Sigmoid colon (tissue), 7 donors: ENCODE data around the gene MLF2. TPM values are rescaled to one million over a fixed set of nuclear protein-coding genes. Genes with fewer than 3 reads are reported as not detected.

ENCODE experiments used
- DNase-seq: peaks from one replicate; pipeline ENCODE4 v3.0.0-alpha.2; 2019
- H3K27ac ChIP-seq, 4 donors: fragments of 200-600 bp; sonication (generic); one replicate each; pipeline ENCODE4 v1.5.1; 2016 to 2019; ENCODE audit warnings: mild to moderate bottlenecking in 1 of 4
- H3K27me3 ChIP-seq, 3 donors: fragments of 200-600 bp; sonication (generic); one replicate each; pipeline ENCODE4 v1.5.1; 2019; ENCODE audit warnings: mild to moderate bottlenecking in 1 of 3
- H3K36me3 ChIP-seq, 4 donors: fragments of 200-600 bp; sonication (generic); one replicate each; pipeline ENCODE4 v1.5.1; 2016 to 2019
- H3K4me1 ChIP-seq, 4 donors: fragments of 200-600 bp; sonication (generic); one replicate each; pipeline ENCODE4 v1.5.1; 2017 to 2019
- H3K4me3 ChIP-seq, 4 donors: fragments of 200-600 bp; sonication (generic); one replicate each; pipeline ENCODE4 v1.5.1; 2017 to 2019; ENCODE audit warnings: mild to moderate bottlenecking in 2 of 4, moderate library complexity in 1 of 4
- H3K9me3 ChIP-seq, 4 donors: fragments of 200-600 bp in 3 of 4; sonication (generic) in 3 of 4; one replicate each; pipeline versions ENCODE4 v1.5.1 to v1.6.1; 2013 to 2019
- CTCF ChIP-seq, 4 experiments: fragments of 450-650 bp in 3 of 4; fragments of 200-600 bp in 1 of 4; IDR thresholded peaks; one replicate each; pipeline ENCODE4 v1.5.1; 2016 to 2019; ENCODE audit warnings: antibody characterized with exemption in 4 of 4, mild to moderate bottlenecking in 3 of 4, moderate library complexity in 2 of 4
- EP300 ChIP-seq, 4 donors: sonication (generic); formaldehyde crosslinking; IDR thresholded peaks; one replicate each; pipeline ENCODE4 v1.6.1; 2017; ENCODE audit warnings: antibody characterized with exemption in 4 of 4
- POLR2A ChIP-seq, 2 donors: fragments of 450-650 bp; IDR thresholded peaks; one replicate each; pipeline ENCODE4 v1.6.1; 2016; ENCODE audit warnings: antibody characterized with exemption in 2 of 2, mild to moderate bottlenecking in 2 of 2, moderate library complexity in 2 of 2
- POLR2AphosphoS5 ChIP-seq, 4 donors: sonication (generic); formaldehyde crosslinking; IDR thresholded peaks; one replicate each; pipeline ENCODE4 v1.6.1; 2017; ENCODE audit warnings: antibody characterized with exemption in 4 of 4
- WGBS, 2 donors: extraction: QIAGEN DNeasy Blood & Tissue Kit; methylation state at CpG; one replicate each; pipeline ENCODE4 v1.1.7; 2013; 5-methylcytosine and 5-hydroxymethylcytosine counted together
- intact Hi-C: fragments of 100-400 bp; cut with DNase I; formaldehyde crosslinking; loops from one replicate; pipeline ENCODE4 v1.15.1; 2023
- polyA plus RNA-seq, 3 donors: library from polyadenylated mRNA; stranded (reverse); fragments of 200-250 nt; gene quantifications; one replicate each; pipeline ENCODE4 v1.2.3, GENCODE V29; 2013
- total RNA-seq, 4 donors: library from RNA; depleted of rRNA; stranded (reverse); fragments of >200 nt; gene quantifications; one replicate each; pipeline ENCODE4 v1.1.0, GENCODE V29; 2016
- donor health status: healthy with polysubstance abuse.
- donor health status: Bipolar disorder and iron deficiency.
- donor health status: healthy.

MLF2 gene
- total and polyA plus RNA-seq, 7 donors: 148 to 220 (median 159) TPM

DNA sequence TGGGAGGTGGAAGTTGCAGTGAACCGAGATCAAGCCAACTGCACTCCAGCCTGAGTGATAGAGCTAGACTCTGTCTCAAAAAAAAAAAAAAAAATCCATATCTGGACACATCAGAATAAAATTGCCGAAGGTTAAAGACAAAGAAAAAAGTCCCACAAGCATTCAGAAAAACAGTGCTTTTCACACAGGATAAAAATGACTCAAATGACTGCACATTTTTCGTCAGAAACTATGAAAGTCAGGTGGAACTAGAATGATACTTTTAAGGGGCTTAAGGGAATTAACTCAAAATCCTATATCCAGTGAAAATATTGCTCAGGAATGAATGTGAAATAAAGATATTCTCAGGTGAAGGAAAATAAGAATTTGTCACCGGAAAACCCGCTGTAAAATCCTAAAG is 16.2 kb downstream of the MLF2 start:
- no peak overlapping the region for H3K4me3 ChIP-seq
- TF ChIP-seq POLR2AphosphoS5 (IDR thresholded peaks at IDR 0.05) (no peak), EP300 (IDR thresholded peaks at IDR 0.05) (no peak), CTCF (IDR thresholded peaks at IDR 0.05) (no peak), POLR2A (IDR thresholded peaks at IDR 0.05) (no peak)
- peaks cover 0 to 10% (median 5%) of the 10 kb centered on the region in 4 donors for H3K4me1 ChIP-seq
- peaks cover 0 to 16% (median 1%) of the 10 kb centered on the region in 4 donors for H3K36me3 ChIP-seq
- no peaks in the 10 kb centered on the region for H3K9me3 ChIP-seq
- intact Hi-C loops: no loop called here
- 94 to 95% methylated on average over 5 of the region's 5 CpGs for WGBS, 2 donors
- no peaks in the 10 kb centered on the region for H3K27me3 ChIP-seq
- no peak overlapping the region for H3K27ac ChIP-seq
- no peak for DNase-seq

- Histone ChIP-seq H3K4me3 (no peak overlapping the region), H3K27me3 (no peaks in the 10 kb centered on the region), H3K9me3 (no peaks in the 10 kb centered on the region), H3K36me3 (peaks cover 8 to 28% (median 11%) of the 10 kb centered on the region in 4 donors), H3K4me1 (peaks cover 0 to 10% (median 5%) of the 10 kb centered on the region in 4 donors), H3K27ac (peak overlapping the region; percentile 42 to 67 (median 60))
- intact Hi-C loops: loop anchor here (1.0 to 2.0 kb wide), 2 partner anchors 44 to 89 kb away; no protein-coding TSS in a partner anchor
- 33 to 46% methylated on average over 8 of the region's 8 CpGs for WGBS, 2 donors
- TF ChIP-seq CTCF (IDR thresholded peaks at IDR 0.05) (peak; percentile 53 to 73 (median 71)), EP300 (IDR thresholded peaks at IDR 0.05) (no peak), POLR2A (IDR thresholded peaks at IDR 0.05) (no peak), POLR2AphosphoS5 (IDR thresholded peaks at IDR 0.05) (peak in 1 of 4 donors; percentile 32)
- DNase-seq: peak; percentile 81
These were observed 17.3 kb downstream of the MLF2 start for GRCh38 chr12:6735448-6736191.

DNA sequence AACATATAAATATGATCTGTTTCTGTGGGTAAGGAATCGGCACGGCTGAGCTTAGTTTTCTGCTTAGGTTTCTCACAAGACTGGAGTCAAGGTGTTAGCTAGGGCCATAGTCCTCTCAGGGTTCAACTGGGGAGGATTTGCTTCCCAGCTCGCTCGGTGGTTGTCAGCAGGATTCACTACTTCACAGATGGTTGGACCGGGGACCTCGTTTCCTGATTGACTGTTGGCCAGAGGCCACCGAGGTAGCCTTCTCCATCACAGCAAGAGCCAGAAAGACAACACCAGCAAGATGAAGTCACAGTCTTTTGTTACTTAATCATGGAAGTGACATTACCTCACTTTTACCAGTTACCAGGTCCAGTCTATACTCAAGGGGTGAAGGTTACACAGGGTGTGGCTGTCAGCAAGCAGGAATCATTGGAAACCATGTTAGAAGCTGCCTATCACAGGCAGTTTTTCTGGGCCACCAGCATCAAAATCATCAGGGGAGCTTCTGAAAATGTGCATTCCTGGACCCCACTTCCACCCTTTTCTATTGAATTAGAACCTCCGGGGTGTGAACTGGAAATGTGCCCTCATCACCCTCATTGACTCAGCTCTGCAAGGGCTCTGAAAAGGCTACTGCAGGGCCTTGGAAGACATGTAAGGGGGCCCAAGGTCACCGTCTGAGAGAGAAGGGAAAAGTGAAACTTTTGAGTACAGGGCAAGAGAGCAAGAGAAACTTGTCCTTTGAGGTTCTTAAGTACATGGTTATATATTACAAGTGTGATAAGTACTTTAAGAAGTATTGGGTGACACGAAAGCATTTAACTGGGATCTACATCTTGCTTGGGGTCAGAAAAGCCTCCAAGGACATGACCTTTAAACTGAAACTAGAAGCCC is 18.2 kb downstream of the MLF2 start:
- H3K9me3 ChIP-seq: no peaks in the 10 kb centered on the region
- intact Hi-C loops: loop anchor here (1.0 to 2.0 kb wide), 2 partner anchors 45 to 90 kb away; no protein-coding TSS in a partner anchor
- no peaks in the 10 kb centered on the region for H3K27me3 ChIP-seq
- H3K4me3 ChIP-seq: no peak overlapping the region
- TF ChIP-seq POLR2AphosphoS5 (IDR thresholded peaks at IDR 0.05) (no peak), CTCF (IDR thresholded peaks at IDR 0.05) (no peak), POLR2A (IDR thresholded peaks at IDR 0.05) (no peak), EP300 (IDR thresholded peaks at IDR 0.05) (no peak)
- H3K36me3 ChIP-seq: peaks cover 17 to 36% (median 20%) of the 10 kb centered on the region in 4 donors
- 78 to 86% methylated on average over 10 of the region's 10 CpGs for WGBS, 2 donors
- peaks cover 0 to 10% (median 5%) of the 10 kb centered on the region in 4 donors for H3K4me1 ChIP-seq
- DNase-seq: no peak
- H3K27ac ChIP-seq: peak overlapping the region in 3 of 4 donors; percentile 58 to 67 (median 61)

GRCh38 chr12:6730169-6730568 is 22.8 kb downstream of the MLF2 start:
- Histone ChIP-seq H3K27me3 (no peaks in the 10 kb centered on the region), H3K9me3 (no peaks in the 10 kb centered on the region), H3K4me1 (peaks cover 0 to 6% (median 4%) of the 10 kb centered on the region in 4 donors), H3K36me3 (peaks cover 23 to 68% (median 38%) of the 10 kb centered on the region in 4 donors), H3K4me3 (no peak overlapping the region), H3K27ac (no peak overlapping the region)
- TF ChIP-seq POLR2A (IDR thresholded peaks at IDR 0.05) (no peak), CTCF (IDR thresholded peaks at IDR 0.05) (no peak), POLR2AphosphoS5 (IDR thresholded peaks at IDR 0.05) (no peak), EP300 (IDR thresholded peaks at IDR 0.05) (no peak)
- DNase-seq: no peak
- intact Hi-C loops: no loop called here
- 94 to 96% methylated on average over 8 of the region's 8 CpGs for WGBS, 2 donors
